GM19467 (cell line): ENCODE measurements around the gene PDK4.

Experiments
- ATAC-seq: cut with Tn5 transposase; IDR thresholded peaks from one replicate; pipeline ENCODE4 v1.9.1; 2021; ENCODE audit warnings: mild to moderate bottlenecking, moderate library complexity; ENCODE audit not compliant: unreplicated experiment

Gene PDK4

GRCh38 chr7:95596198-95597063 is at the start of gene PDK4:
PDK4 (minus strand) TSS chr7:95596516; CDS start chr7:95596293, 223 bp downstream.
- no peak for ATAC-seq

DNA sequence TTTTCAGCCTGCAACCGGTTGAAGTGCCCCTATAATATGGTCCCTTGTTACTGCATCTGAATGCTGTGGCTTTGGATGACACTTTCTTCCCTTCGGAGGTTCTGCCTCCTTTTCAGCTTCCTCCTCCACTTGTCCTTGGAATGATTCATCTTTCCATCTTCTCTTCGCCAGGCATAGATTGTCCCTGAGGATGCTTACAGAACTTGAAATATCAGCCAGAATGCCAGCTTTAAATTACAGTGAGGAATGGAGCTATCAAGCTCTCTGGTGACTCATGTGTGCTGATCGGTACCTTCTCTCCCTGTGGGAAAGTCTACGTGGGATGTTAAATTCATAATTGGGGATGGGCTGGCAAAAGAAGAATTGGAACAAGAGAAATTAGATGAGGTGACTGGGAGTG is 45.9 kb upstream of the PDK4 start:
- no peak for ATAC-seq

- ATAC-seq, result no peak
Measured at GRCh38 chr7:95636140-95636940, 40.0 kb upstream of the PDK4 start.

DNA sequence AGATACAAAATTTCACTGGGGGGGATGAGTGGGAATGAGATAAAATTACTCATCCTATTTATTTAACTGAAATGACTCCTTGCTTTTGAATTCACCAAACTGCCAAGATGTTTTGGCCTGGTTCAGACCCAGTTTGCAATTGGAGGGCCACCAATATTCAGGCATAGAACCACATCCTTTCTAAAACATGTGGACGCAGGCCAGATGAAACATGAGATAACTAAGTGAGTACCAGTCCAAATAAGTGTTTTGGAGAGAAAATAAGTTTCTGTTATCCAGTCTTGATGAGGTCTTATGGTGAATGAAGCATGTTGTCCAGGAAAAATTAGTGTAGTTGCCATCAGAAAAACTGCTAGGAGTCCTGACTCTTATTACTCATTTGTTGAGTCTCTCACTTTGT is 36.3 kb upstream of the PDK4 start:
- ATAC-seq, result no peak

DNA sequence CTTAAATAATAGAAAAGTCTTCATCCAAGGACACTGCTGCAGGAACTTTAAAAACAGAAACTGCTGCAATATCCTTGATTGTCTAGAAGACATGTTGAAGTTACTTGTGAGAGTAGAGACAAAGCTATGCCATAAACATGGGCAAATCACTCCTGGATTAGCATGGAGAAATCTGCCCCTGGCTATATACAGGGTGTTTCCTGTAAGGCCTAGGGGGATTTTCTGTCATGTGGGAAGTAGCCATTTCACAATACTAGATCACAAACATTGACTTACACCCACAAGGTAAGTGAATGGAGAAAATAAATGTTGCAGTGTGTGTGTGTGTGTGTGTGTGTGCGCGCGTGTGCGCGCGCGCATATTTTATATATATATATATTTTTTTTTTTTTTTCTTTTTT is 35.2 kb upstream of the PDK4 start:
- no peak for ATAC-seq

DNA sequence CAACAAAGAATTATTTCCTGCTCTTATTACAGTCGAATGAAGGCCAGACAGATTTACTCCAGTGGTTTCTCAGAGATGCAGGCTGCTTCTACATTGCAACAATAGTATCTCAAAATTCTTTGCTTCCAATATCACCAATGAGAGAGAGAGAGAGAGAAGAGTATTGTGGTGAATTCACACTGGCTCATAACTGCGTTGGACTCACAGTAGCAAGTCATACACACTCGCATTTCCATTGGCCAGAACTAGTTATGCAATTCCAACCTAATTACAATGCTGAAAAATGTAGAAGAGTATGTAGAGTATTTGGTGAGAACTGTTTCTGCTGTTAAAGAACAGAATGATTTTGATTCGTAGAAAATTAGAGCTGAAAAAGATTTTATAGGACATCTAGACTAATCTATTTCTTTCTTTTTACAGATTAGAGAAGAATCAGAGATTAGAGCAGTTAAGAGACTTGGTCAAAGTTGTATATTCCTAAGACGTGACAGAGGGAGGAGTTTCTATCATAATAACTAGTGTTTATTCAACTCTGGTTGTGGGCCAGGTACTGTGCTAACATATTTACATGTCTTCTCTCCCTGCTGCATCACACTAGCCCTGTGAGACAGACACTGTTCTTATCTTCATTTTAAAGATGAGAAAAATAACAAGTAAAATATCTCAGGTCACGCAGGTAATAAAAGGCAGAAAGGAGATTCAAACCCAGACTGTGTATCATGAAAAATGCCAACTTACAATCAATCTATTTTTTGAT is 34.6 kb upstream of the PDK4 start:
- no peak for ATAC-seq

DNA sequence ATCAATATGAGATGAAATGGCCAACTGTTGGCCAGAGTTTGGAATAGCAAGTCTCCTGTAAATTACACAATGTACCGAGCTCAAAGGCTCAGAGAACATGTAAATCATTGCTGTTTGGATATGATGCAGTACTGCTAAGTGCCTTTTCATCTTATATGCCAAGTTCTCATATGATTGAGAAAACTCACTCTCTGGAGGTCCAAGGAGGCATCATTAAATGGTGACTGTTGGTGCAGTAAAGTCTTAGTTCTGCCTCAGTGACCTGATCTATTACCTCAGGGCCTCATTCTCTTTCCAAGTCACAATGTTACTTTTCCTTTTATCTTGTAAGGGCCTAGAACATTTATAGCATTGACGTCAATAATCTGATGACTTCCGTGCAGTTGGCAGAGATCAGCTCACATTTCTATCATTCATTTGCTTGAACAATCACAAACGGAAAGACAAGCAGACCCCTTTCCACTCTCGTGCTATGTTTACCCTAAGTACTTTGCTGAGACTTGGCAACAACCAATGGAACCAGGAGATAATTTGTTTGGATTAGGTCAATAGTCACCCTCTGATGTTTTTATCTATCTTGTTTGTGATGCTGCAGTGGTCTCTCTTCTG is 32.6 kb upstream of the PDK4 start:
- no peak for ATAC-seq

GRCh38 chr7:95623788-95624187 is 27.5 kb upstream of the PDK4 start:
- ATAC-seq, result no peak

DNA sequence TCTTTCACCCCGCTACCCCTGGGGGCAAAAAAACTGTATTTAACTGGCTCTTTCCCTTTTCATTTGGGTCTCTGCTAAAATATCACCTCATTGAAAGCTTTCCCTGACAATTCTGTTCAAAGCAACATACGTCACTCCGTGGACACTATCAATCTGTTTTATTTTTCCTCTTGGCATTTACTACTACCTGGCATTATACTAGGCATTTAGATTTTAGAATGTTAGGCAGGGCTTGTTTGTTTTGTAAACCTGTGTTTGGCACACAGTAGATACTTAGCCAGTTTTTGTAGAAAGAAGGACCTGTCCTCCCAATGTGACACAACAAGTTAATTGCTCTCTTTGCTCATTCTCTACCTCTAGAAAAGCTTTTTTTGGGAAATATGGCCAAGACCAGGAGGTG is 26.5 kb upstream of the PDK4 start:
- no peak for ATAC-seq

DNA sequence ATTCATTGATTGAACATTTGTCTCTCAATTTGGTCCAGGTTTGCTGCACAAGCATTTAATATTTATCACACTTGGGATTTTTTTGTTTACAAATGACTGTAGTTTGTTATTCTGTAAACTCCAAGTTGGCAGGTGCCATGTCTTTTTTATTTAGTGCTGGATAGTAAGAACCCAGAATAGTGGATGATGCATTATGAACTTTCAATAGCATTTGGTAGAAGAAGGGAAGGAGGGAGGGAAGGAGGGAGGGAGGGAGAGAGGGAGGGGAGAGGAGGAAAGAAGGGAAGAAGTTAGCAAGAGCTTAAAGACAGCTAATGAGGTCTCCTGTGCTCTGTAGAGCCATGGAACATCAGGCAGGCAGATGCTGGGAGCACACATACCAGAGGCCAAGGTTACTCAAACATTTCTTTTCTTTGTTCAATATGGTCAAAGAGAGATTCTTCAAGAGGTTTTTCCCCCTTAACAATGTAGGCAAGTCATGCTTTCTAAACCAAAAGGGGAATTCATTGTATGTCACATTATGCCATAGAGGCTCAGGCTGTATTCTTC is 25.8 kb upstream of the PDK4 start:
- no peak for ATAC-seq

DNA sequence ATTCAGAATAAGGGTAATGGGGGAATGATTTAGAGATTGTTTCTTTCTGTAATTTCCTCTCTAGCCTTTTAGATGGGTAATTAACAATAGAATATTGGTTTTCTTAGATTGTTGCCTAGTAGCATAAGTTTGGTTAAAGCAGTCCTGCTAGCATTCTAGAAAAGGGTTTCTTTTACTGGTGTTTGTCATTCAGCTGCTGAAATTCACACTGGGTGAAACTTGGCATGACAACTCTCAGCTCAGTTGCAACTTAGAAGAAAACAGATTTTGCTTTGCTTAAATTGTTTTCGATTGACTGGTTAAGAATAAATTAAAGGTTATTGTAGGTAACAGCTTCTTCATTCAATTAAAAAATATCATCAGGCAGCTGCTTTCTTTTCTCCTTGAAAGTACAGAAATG is 25.1 kb upstream of the PDK4 start:
- no peak for ATAC-seq

DNA sequence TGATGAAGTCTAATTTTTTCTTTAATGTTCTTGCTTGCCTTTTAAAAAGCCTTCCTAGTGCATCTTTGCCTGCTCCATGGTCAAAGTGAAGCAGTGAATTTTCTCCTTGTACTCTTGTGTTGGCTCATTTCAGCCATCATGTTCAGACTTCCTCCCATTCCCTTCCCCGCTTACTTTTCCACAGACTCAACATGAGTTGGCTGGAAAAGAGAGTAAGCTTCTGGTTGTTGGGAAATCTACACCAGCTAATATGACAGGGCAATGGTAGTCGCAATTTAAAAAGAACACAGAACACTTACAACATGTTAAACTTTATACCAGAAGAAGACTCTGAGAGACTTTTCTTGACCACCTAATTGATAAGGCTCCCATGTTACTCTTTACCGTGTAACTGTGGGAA is 24.3 kb upstream of the PDK4 start:
- ATAC-seq, result no peak

- ATAC-seq, result no peak
Measured at GRCh38 chr7:95619921-95620320, 23.6 kb upstream of the PDK4 start.

- no peak for ATAC-seq
Measured at GRCh38 chr7:95619517-95619916, 23.2 kb upstream of the PDK4 start.

DNA sequence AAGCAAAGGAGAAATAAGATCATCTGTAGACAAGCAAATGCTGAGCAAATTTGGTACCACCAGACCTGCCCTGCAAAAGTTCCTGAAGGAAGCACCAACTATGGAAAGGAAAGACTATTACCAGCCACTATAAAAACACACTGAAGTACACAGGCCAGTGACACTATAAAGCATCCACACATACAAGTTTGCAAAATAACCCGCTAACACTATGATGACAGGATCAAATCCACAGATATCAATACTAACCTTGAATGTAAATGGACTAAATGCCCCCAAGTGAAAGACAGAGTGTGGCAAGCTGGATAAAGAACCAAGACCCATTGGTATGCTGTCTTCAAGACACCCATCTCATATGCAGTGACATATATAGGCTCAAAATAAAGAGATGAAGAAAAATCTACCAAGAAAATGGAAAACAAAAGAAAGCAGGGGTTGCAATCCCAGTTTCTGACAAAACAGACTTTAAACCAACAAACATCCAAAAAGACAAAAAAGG is 18.2 kb upstream of the PDK4 start:
- no peak for ATAC-seq

- no peak for ATAC-seq
Measured at GRCh38 chr7:95611224-95611623, 14.9 kb upstream of the PDK4 start.

GRCh38 chr7:95609277-95609971 is 13.1 kb upstream of the PDK4 start:
- no peak for ATAC-seq

DNA sequence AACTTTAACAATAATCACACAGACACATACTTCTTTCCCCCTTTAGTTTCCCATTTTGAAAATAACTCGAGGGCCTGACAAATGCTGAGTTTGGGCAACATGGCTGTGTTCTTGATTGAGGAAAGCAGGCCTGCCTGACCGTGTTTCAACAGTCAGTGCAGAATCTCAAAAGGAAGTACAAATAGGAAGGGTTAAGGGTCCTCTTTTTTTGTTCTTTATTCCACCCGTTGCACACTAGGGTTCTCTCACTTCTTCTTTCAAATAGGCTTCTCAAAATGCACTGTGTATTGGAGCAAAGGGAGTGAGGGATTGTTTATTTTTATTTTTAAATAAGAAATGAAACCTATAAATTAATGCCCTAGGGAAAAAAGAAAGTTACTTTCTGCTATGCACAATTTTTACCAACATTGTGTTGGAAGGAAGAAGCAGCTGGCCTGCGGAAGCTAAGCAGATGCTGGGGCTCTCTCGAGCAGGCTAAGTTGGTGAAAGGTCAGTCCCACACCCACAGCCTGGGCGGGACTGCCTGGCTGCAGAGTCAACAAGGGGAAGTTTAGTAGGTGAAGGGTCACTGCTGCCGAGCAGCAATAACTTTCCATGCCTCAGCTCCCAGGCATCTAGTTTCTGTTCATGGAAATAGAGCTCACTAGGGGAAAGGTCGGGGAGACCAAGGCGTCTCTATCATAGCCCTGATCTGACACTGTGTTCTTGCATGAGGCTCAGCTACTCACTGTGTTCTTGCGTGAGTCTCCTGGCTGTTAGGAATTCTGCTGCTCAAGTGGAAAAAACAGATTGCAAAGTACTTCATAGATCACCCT is 12.2 kb upstream of the PDK4 start:
- peak; percentile 99 for ATAC-seq

- ATAC-seq, result no peak
Measured at GRCh38 chr7:95607561-95607960, 11.2 kb upstream of the PDK4 start.
